HG02623 (cell line): Measurements from ENCODE around the gene TMA7.
"Not testable (repeated sequence)": the region's sequence is repeated elsewhere in the genome, so short reads cannot be mapped to it uniquely, and the experiment has no call there.

ENCODE experiments used
- ATAC-seq: cut with Tn5 transposase; IDR thresholded peaks from one replicate; pipeline ENCODE4 v1.9.1; 2021; ENCODE audit warnings: moderate library complexity; ENCODE audit not compliant: unreplicated experiment

TMA7 gene

DNA sequence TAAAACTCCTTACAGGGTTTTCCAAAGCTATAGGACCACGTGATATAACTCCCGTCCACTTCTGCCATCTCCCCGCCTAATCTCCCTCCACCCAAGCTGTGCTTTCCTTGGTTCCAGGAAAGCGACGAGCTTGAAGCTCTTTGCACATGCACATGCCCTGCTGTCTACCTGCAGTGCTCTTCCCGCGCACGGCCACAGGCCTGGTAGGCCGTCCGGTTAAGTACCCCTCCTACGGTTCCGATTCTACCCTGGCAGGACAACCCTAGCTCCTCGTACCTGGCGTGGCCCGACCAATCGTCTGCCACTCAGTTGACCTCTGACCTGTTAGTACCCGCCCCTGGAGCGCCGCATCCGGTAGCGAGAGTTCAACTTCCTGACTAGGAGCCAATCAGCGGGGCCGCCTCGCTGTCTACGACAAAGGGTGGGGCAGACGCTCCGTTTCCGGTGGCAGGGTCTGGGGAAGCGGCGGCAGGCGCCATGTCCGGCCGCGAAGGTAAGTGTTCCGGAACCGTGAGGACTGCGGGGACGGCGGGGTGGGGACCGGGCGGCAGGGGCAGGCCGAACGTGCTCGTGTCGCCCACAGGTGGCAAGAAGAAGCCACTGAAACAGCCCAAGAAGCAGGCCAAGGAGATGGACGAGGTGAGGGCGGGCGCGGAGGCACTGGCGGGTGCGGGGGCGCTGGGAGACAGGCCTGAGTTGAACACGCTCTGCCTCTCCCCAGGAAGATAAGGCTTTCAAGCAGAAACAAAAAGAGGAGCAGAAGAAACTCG lies at the start of gene TMA7, which contains the start of gene CCDC51:
TMA7 (plus strand) TSS at position 438 of the 770 bp plus-strand sequence; CDS start at position 478, 40 bp downstream.
CCDC51 (minus strand) TSS at position 300 of the 770 bp plus-strand sequence. CDS start 4,991 bp downstream, outside the sequence.
- peak; percentile 94 for ATAC-seq

DNA sequence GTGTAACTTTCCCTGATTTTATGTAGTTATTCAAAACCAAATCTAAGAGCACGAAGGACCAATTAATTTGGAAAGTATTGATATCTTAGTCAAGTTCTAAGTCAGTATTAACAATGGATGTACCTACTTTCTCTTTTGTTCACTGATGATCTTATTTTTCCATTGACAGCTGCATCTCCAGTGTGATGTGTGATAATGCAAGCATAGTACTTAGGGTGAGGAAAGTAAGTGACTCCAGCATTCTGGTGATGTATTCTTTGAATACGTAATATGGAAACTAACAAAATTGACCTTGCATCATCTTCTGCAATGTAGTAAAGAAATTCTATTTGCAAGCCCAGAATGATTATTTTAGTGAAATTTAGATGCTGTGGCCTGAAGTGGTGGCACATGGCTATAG lies 45.7 kb upstream of the TMA7 start:
- ATAC-seq: no peak

DNA sequence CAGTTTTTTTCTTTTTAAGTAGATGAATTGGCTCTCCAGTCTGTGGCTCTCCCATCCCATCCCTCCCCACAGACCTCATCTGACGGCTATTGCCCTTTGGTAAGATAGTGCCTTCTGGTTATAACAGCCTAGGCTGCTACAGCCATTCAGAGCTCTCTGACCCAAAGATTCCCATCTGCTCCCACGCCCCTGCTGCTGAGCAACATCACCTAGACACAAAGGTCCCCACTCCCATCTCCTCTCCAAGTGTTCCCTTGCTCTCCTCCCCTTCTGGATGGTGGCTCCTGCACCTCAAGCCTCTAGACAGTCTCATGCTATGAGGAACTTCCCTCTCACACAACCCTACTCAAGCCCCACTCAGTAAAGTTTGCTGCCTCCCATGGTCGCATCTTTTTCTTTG lies 44.3 kb upstream of the TMA7 start:
- no peak for ATAC-seq

GRCh38 chr3:48397767-48398681 lies 42.0 kb upstream of the TMA7 start:
- no peak for ATAC-seq

GRCh38 chr3:48398701-48399386 lies 41.2 kb upstream of the TMA7 start:
- ATAC-seq: no peak

DNA sequence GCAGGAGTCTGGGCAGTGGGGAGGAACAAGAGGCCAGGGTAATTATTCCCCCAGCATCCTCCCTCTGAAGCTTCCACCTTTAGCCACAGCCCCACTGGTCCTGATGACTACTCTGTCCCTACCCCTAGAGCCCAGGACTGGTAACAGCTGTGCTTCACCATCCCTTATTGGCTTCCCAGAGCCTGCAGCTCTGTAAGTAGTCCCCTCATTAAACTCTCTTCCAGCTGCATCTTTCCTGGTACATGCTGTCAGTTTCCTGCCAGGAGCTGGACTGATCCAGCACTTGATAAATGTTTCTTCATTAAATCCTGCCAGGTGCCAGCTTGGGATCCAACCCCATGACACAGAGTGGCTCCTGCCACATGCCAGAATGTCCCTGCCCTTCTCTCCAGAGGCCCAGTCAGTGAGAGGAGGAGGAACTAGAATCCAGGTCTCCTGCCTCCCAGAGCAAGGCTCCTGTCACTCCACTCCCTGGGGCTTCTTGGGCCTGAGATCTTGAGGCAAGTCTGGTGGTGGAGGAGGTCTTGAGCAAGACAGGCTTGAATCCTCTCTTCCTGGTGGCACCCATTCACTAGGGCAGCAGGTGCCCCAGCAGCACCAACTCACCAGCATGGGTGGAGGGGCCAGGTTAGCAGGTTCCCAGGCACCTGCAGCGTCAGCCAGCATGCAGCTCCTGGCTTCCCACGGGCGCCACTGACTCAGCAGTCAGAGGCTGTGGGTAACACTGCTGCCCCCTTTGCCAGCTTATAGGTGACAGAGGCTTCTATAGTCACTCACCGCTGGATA lies 40.5 kb upstream of the TMA7 start:
- ATAC-seq: no peak

DNA sequence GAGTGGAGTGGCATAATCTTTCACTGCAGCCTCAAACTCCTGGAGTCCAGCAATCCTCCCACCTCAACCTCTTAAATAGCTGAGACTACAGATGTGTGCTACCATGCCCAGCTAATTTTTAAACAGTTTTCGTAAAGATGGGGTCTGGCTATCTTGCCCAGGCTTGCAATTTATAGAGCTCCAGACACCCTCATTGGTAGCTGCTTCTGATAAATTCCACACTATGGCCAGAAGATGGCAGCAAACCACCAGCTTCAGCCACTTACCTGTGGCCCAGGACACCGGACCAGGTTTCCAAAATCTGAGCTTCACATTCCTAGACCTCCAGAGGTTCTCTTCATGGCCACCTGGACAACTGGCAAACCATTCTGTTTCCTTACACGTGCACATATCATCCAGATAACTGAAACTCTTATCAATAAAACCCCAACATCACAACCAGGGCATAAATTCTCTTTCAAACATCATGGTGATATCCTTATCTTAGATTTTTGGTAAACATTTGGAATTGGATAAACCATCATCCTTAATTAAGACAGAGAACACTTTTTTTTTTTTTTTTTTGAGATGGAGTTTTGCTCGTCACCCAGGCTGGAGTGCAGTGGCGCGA lies 39.1 kb upstream of the TMA7 start:
- ATAC-seq: no peak

DNA sequence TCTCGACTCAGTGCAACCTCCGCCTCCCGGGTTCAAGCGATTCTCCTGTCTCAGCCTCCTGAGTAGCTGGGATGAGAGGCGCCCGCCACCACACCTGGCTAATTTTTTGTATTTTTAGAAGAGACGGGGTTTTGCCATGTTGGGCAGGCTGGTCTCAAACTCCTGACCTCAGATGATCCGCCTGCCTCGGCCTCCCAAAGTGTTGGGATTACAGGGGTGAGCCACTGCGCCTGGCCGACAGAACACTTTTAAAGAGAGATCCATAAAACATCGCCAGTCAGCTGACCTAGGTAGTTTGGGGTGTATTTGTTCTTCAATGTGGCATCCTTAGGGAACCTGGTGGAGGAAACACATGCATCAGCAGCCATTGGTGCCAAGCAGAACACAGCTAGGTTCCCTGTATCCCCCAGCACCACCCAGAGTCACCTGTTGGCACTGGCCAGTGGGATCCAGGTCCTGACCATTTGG lies 38.6 kb upstream of the TMA7 start:
- ATAC-seq: not testable (repeated sequence)

- ATAC-seq: no peak
Measured at GRCh38 chr3:48402281-48402732, 37.8 kb upstream of the TMA7 start.

DNA sequence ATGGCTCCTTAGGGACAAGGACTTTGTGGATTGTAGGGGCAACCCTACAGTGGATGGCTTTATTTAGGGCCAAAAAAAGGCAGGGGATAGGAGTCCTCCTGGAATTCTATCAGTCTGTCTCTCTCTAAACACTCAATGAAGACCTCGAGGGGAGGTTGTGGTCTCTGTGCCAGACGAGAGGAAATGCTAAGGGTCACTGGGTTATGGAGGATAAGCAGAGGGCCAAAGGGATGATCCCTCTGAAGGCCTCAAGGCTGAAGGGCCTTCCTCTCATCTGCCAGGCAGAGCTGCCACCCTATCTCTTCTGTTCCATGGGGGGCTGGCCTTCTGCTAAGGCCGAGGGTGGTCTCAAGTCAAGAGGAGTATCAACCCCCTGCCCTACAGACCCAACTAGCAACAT lies 37.1 kb upstream of the TMA7 start:
- ATAC-seq: no peak

DNA sequence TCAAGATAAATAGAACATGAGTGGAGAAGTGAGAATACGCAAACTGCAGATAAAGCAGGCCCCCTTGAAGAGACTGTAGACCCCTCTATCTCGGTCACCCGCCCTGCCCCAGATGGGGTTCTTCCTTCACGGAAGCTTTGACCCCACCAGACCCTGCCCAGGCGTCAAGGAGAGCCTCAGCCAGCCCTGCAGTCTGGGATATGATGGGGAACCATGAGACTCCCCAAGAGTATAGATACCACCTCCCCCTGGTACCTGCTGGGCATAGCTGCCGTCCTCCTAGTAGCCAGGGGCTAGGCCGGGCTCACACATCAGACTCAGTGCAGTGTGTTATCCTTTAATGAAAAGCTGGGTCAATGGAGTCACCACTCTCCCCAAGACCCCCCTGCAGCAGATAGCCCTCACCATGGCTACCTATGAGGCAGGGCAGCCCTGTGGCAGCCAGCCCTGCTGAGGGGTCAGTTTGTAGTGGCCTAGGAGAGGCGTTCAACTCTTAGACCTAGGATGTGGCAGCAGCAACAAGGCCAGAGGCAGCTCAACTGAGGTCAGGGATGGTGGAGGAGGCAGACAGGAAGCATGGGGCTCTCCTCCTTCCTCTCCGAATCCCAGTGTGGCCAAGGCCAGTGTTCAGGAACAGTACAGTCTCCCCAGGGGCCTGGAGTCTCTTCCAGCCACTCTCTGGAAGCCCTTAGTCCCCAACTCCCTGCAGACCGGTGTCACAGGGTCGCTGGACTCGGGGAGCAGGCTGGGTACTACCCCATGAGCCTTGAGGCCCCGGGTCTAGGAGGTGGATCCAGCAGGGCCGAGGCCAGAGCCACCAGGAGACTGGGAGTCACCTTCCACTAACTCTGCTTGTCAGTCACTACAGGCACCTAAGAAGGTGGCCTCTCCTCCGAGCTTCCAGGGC lies 36.3 kb upstream of the TMA7 start:
- ATAC-seq: no peak

GRCh38 chr3:48404440-48405342 lies 35.4 kb upstream of the TMA7 start:
- ATAC-seq: no peak

DNA sequence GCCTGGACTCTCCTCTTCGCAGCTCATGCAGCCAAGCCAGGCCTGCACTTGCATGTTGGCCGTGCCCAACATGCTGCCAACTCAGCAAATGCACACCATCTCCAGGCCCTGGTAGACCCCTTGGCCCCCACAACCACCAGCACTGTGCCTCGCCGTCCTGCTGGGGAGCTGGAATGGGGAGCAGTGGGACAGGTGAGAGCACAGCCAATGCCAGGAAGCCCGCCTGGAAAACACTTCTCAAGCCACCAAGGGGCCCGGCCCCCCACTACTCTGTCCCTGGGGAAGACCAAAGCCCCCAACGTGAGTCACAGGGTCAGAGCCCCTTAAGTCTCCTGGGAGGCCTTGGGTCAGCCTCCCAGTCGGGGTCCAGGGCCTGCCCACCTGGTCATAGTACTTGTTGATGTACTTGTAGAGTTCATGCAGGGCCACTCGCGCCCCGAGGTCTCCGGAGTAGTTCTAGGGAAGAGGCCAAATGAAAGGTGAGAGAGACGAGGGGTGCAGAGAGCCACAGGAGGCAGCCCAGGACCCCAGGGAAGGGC lies 34.6 kb upstream of the TMA7 start:
- ATAC-seq: no peak

- no peak for ATAC-seq
Measured at GRCh38 chr3:48405971-48406370, 34.1 kb upstream of the TMA7 start.

DNA sequence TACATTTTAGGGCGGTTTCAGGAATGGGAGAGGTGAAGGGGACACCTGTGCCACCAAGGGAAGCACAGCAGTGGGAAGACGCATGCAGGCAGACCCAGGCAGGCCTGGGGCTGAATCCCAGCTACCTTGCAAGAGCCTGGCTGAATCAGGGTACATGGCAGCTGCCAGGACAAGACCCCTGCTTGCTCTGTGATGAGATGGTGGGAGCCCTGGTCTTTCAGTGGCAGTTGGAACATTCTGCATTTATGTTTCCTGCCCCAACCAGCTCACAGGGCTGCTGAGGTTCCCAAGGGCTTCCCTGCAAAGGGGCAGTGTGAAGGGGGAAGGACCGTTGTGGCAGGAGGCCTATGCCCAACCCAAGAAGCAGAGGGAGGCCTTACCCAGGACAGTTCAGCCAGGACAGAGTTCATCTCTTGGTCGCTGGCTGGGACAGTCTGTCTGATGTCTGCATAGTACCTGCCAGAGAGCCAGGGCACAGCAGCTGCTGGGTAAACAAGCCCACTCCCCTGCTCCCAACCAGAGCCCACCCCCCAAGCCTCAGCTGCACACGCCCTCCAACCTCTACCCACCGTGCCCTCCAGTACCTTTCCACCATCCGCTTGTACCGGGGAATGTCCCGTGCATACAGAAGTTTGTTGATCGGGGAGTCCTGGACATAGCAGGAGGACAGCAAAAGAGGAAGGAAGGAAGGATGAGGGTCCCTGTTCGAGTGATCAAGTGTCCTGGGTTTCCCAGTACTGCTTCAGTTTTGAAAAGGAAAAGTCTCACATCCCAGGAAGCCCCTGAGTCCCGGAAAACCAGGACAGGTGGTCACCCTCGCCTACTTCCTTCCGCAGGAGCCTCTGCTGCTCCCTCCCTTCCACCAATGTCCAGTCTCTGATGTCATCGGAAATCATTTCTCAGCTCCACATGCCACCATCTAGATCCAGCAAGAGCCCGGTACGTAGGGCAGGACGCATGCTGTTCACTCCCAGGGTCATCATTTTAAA lies 33.3 kb upstream of the TMA7 start:
- no peak for ATAC-seq

- ATAC-seq: no peak
Measured at GRCh38 chr3:48407542-48408099, 32.4 kb upstream of the TMA7 start.
